ENCODE results near the gene MPL.

The MPL gene

GRCh38 chr1:43327549-43328292, 9.9 kb upstream of the MPL start:
- DNase-seq: no peak

- DNase-seq: no peak
Observed at GRCh38 chr1:43329995-43330751, 7.4 kb upstream of the MPL start.

- no peak for DNase-seq
Observed at GRCh38 chr1:43331688-43332087, 5.9 kb upstream of the MPL start.

GRCh38 chr1:43334453-43335205, 3.0 kb upstream of the MPL start:
- no peak for DNase-seq

- no peak for DNase-seq
Observed at GRCh38 chr1:43338001-43338400, 383 bp downstream of the MPL start.

- DNase-seq: no peak
Observed at GRCh38 chr1:43339584-43340232, 2.1 kb downstream of the MPL start.

- no peak for DNase-seq
Observed at GRCh38 chr1:43340559-43340958, 2.9 kb downstream of the MPL start.

GRCh38 chr1:43344267-43344850, 6.7 kb downstream of the MPL start:
- DNase-seq: no peak

GRCh38 chr1:43345120-43345519, 7.5 kb downstream of the MPL start:
- DNase-seq: no peak

- DNase-seq: no peak
Observed at GRCh38 chr1:43346636-43347035, 9.0 kb downstream of the MPL start.

- DNase-seq: no peak
Observed at GRCh38 chr1:43348343-43348808, 10.8 kb downstream of the MPL start.

- peak; percentile 37 to 71 (median 61) for DNase-seq
Observed at GRCh38 chr1:43348809-43349593, 11.4 kb downstream of the MPL start.

GRCh38 chr1:43349594-43350306, 12.1 kb downstream of the MPL start:
- no peak for DNase-seq

- DNase-seq: no peak
Observed at GRCh38 chr1:43350976-43351375, 13.4 kb downstream of the MPL start.

- DNase-seq: no peak
Observed at GRCh38 chr1:43351421-43352350, 14.1 kb downstream of the MPL start.

GRCh38 chr1:43352351-43352705, 14.7 kb downstream of the MPL start:
- no peak for DNase-seq

- no peak for DNase-seq
Observed at GRCh38 chr1:43352881-43353280, 15.3 kb downstream of the MPL start.

- DNase-seq: no peak
Observed at GRCh38 chr1:43354471-43354870, 16.9 kb downstream of the MPL start.

- no peak for DNase-seq
Observed at GRCh38 chr1:43354936-43355335, 17.3 kb downstream of the MPL start.

GRCh38 chr1:43357251-43357650, 19.6 kb downstream of the MPL start:
- no peak for DNase-seq

Measured in T-helper 1 cell (primary cell).